ACHN (cell line): ENCODE measurements around the gene MOB3C.

Source experiments
- DNase-seq: peaks from one replicate; pipeline ENCODE4 v3.0.0-alpha.2; 2015
- in situ Hi-C: cut with HindIII; loops from 2 replicates; pipeline ENCODE4 v1.10.0; 2017; ENCODE audit warnings: low sequenced_read_pairs, low pct_ligation_motif_present, low pct_unique_long_range_greater_than_20kb

The MOB3C gene

DNA sequence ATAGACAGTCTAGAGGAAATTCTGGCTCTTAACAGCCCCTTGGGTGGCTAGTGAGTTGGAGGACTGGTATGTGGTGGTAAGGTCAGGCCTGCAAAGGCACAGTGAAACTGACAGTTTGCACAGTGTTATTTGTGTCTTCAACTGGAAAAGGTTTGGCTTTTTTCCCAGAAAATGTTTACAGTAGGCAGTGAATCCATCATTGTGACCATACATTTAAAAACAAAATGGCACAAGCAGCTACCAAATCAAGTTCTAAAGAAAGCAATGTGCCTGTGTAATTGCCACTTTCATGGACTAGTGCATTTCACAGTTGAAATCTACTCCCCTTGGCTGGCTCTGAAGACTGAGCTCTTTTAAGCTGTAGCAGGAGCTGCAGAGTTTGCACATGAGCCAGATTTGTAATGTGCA, 26.8 kb upstream of the MOB3C start:
- in situ Hi-C loops: no loop called here
- peak; percentile 88 for DNase-seq

DNA sequence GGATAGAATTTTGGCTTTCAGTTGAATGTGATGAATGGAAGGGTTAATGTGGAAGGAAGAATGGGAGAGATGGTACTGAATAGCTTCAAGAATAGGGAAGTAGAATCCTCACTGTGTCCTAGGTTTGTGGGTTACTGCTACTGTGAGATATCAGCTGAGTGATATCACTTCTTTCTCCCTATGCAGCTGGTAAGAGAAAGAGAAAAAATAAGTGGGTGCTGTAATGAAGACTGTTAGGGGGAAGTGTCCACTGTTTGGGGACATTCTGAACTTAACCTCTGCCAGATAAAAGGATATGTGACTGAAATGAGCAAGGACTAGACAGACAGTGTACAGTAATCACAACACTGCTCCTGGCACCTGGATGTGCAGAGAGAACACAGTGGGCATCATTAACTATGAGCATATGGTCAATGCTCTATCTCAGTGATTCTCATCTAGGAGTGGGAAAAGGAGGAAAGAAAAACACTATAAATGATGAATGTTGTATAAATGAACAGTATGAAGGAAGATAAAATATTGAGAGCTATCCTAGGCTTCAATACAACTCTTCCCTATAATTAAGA, 25.6 kb upstream of the MOB3C start:
- DNase-seq: no peak
- in situ Hi-C loops: no loop called here

DNA sequence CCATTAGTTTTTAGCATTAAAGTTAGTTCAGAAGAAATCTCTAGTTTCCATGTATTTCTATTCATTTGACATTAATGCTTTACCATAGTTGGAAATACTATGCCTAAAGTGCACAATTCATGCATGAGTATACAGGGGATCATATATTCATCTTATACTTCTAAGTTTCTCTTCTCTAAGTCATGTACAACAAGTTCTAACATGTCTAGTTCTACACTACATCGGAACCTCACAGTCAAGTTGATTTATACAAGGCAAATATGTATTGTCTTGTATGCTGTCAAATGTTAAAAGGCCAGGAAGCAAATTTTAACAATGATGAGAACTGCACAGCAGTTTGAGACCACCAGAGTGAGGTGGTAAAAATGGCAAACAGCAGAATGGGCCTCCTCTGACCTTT, 22.9 kb upstream of the MOB3C start:
- in situ Hi-C loops: no loop called here
- no peak for DNase-seq

DNA sequence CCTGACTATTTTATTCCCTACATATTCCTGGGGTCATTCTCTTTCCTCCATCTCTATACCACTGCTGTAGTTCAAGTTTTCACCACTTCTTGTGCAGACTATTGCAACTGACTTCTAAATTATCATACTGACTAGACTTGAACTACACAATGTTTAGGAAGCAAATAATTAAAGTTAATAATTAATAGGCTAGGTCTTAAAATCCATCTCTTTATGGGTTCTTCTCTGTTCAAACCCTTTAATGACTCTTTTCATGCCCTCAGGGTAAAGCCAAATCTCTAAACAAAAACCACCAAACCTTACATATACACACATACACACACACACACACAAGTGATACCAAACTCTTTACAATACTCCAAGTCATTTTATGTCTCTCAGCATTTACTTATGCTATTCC, 22.3 kb upstream of the MOB3C start:
- DNase-seq: no peak
- in situ Hi-C loops: no loop called here

- in situ Hi-C loops: no loop called here
- DNase-seq: no peak
Observed at GRCh38 chr1:46637444-46638083, 21.0 kb upstream of the MOB3C start.

- no peak for DNase-seq
- in situ Hi-C loops: no loop called here
Observed at GRCh38 chr1:46635205-46635604, 18.6 kb upstream of the MOB3C start.

GRCh38 chr1:46630719-46631118, 14.1 kb upstream of the MOB3C start:
- in situ Hi-C loops: no loop called here
- DNase-seq: no peak

- in situ Hi-C loops: no loop called here
- DNase-seq: no peak
Observed at GRCh38 chr1:46623743-46624644, 7.4 kb upstream of the MOB3C start.

DNA sequence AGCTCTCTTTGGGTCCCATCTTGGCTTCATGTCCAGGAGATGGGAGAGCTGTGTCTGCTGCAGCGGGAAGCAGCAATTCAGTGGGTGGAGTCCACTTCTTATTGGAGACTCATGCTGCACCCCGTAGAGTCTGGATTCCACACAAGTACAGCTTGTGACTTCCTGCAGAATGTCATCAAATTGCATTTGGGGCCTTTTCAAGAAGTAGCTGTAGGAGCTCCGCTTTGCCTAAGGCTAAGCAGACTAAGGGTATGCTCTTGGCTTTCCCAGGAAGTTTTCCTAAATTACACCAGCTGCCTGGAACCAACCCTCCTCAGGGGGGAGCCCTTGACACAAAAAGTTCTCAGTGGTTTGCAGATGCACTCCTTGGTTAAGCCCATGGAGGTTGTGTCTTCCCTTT, 5.7 kb upstream of the MOB3C start:
- in situ Hi-C loops: no loop called here
- peak; percentile 50 for DNase-seq

DNA sequence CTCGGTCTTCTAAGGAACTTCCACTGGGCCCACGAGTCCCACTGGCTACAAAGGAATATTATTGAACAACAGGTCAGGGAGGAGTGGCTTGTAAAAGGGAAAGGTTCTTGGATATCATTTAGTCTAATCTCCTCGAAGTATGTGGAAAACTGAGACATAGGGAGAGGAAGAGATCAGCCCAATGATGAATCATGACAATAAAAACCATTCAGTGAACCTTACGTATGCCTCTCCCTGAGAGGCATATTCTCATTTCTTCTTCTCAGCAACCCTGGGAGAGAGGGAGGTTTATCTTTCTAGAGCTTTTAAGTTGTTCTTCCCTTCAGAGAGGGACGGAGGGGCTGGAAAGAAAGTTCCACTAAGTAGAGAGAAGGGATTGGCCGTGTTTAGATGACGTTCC, 5.3 kb upstream of the MOB3C start:
- DNase-seq: no peak
- in situ Hi-C loops: no loop called here

DNA sequence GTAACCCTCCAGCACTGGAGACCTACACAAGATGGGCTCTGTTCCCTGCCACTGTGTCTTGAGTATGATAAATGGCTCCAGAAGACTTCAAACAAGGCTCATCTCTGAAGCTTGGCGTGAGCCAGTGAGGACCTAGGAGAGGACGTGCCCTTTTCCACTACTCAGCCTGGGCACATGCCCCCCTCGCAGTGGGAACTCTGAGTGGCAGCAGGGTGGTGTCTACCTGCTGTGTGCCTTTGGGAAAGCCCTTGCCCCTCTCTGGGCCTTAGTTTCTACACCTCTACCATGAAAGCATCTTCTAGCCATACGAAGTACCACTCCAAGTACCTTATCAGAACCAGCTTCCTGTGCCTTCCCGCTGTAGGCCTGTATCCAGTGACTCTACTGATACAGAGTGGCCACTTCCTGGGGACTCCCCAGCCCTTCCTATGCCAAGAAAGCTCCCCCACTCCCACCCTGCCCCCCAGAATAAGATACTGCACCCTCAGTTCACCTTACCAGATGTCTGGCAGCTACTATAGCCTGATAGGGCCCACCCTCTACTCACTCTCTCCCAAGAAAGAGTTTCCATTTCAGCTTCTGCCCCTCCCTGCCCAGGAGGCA, 3.1 kb upstream of the MOB3C start:
- DNase-seq: no peak
- in situ Hi-C loops: no loop called here

DNA sequence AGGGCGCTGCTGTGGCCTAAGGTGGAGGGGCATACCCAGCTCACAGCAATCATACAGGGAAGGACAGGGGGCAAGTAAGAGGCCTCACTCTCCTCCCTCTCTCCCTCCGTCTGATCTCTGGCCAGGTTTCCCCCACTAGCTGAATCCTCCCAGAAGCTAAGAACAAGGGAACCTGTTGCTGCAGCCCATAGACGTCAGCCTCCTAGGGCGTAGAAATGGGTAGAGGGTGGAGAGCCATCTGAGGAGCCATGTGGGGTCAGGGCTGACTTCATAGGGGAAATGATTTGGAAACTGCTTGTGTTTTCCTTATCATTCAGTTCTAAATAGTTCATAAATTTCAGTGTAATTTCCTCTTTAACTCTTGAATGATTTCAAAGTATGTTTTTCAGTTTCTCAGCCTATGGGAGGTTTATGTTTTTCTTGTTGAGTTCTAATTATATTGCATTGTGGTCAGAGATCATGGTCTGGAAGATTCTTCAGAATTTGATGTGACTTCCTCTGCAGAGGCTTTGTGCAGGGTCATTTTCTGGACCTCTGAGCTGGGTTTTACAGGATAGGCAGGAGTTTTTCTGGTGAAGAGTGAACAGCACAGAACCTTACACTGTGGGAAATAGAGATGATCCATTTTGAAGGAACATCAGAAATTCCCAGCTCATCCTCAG, 2.3 kb upstream of the MOB3C start:
- in situ Hi-C loops: no loop called here
- no peak for DNase-seq

GRCh38 chr1:46617833-46618232, 1.2 kb upstream of the MOB3C start:
- in situ Hi-C loops: no loop called here

GRCh38 chr1:46617108-46617800, 643 bp upstream of the MOB3C start:
- in situ Hi-C loops: no loop called here
- no peak for DNase-seq

More at GRCh38 chr1:46617833-46618232, 1.2 kb upstream of the MOB3C start:
- DNase-seq: no peak

GRCh38 chr1:46615735-46616134, 876 bp downstream of the MOB3C start:
- in situ Hi-C loops: no loop called here
- no peak for DNase-seq

DNA sequence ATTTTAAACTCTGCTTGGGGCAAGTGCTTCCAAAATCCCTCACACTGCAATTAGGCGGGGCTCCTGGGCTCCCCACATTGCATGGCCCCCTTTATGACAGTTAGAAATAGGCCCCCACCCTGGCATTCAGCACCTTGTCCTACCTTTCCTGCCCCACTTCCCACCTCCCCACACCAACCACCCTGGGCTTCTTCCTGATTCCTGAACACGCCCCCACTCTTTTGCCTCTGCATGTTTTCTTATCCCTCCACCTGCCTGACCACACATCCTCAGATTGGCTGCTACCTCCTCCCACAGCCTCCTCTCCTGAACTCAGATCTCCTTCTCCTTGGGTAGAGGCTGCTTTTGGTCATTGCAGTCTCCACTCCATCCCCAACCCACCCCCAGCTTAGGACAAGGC, 1.5 kb downstream of the MOB3C start:
- DNase-seq: no peak
- in situ Hi-C loops: no loop called here

GRCh38 chr1:46614604-46614984, 2.0 kb downstream of the MOB3C start:
- in situ Hi-C loops: no loop called here
- no peak for DNase-seq
